Measurements from ENCODE around the gene MAPK8.

DNA sequence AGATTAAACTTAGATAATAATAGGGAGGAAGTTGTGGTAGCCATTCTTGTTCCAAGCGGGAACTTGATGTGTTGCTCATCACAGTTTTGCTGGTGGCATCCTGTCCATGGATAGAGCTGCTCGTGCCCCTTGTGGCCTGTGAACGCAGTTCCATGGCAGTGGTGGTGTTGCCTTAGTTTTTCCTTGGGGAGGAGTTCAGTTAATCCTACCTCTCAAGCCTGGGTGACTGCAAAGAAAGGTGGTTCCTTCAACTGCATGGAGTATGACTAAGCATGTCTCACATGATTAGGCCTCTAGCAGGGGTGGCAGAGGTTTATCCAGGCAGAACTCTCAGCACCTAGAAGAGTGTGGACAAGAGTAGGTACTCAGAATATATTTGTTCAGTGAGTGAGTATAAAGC is 99.7 kb downstream of the MAPK8 start:
- TF ChIP-seq, protein P1, sequence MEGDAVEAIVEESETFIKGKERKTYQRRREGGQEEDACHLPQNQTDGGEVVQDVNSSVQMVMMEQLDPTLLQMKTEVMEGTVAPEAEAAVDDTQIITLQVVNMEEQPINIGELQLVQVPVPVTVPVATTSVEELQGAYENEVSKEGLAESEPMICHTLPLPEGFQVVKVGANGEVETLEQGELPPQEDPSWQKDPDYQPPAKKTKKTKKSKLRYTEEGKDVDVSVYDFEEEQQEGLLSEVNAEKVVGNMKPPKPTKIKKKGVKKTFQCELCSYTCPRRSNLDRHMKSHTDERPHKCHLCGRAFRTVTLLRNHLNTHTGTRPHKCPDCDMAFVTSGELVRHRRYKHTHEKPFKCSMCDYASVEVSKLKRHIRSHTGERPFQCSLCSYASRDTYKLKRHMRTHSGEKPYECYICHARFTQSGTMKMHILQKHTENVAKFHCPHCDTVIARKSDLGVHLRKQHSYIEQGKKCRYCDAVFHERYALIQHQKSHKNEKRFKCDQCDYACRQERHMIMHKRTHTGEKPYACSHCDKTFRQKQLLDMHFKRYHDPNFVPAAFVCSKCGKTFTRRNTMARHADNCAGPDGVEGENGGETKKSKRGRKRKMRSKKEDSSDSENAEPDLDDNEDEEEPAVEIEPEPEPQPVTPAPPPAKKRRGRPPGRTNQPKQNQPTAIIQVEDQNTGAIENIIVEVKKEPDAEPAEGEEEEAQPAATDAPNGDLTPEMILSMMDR (IDR thresholded peaks at IDR 0.05; ENCODE audit: insufficient read depth, low read depth, low read length) = no peak
- no peak for TF ChIP-seq EZH2 (IDR thresholded peaks at IDR 0.05; ENCODE audit: insufficient read depth, low read length)
